ENCODE data around the gene KIAA1958.
A peak's percentile ranks its signal among the peaks of the same experiment; 100 is the strongest.

The KIAA1958 gene

DNA sequence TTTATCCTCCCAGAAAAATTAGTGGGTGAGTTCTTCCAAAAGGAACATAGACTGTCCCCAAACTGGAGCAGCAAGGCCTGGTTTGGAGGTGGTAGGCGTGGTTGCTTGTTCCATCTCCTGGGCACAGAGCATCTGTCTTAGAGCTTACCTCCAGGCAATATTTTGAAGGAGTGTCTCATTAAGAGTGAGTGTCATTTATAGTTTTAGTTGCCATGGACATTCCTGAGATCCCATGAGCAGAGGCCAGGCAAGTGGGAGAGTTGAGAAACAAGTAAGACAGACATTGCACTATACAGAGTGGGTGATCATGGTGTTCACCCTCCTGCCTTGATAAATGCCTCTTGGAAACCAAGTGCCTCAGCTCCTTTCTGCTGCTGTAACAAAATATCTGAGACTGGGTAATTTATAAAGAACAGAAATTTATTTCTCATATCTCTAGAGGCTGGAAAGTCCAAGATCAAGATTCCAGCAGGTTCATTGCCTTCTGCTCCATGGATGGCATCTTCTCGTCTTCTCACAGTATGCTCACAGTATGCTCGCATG is 68.5 kb downstream of the KIAA1958 start:
- no peak for TF ChIP-seq JUND (IDR thresholded peaks at IDR 0.05; ENCODE audit: low read depth)
- in situ Hi-C loops (cut with HindIII; ENCODE audit: low pct_unique_long_range_greater_than_20kb, low sequenced_read_pairs), result no loop called here
- DNase-seq (ENCODE audit: low read depth in 1 of 2, low spot score in 1 of 2), result no peak

DNA sequence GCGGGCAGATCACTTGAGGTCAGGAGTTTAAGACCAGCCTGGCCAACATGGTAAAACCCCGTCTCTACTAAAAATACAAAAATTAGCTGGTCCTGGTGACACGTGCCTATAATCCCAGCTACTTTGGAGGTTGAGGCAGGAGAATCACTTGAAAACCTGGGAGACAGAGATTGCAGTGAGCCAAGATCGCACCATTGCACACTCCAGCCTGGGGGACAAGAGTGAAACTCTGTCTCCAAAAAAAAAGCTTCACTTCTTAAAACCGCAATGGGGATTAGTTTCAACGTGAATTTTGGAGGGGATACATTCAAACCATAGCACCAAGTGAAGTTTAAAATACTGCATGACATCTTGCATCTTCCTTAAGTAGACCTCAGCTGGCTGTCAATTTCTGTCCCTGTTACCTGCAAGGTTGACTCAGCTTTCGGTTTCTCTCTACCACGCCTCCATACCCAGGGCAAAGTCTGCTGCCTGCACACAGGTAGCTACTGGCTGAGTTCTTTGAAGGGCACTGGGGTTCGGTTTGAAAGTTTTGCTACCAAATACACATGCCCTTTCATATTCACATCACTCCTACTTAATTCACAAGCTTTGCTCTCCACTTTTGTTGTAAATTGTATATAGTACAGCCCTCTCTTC is 69.3 kb downstream of the KIAA1958 start:
- in situ Hi-C loops (cut with HindIII; ENCODE audit: low pct_unique_long_range_greater_than_20kb, low sequenced_read_pairs), result no loop called here
- TF ChIP-seq JUND (IDR thresholded peaks at IDR 0.05; ENCODE audit: low read depth), result no peak

DNA sequence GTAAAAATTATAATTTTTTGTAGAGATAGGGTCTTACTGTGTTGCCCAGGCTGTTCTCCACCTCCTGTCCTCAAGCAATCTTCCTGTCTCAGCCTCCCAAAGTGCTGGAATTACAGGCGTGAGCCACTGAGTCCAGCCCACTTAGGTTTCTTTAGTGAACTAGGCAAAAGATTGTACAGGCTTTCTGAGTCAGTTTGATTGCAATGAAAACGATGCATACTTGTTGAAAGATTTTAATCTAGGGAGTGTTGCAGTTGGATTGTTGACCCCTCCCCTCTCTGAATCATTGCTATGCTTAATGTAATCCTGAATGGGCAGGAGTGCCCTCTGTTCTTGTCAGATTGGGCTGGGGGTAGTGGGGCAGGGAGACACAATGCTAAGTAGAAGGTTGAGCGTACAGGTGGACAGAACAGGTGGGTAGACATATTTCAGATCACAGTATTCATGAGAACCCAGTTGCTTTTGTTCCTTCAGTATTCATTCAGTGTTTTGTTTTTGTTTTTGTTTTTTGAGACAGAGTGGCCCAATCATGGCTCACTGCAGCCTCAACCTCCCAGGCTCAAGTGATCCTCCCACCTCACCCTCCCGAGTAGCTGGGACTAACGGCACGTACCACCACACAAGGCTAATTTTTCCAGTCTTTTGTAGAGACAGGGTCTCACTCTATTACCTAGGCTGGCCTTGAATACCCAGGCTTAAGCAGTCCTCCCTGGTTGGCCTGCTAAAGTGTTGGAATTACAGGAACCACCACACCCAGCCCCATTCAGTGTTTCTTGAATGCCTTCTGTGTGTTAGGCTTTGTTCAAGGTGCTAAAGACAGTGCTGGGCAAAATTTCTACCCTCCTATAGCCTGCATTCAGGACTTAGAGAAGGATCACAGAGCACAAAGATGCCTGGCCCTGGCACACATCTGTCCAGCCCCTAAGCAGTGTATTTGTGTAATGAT is 70.1 kb downstream of the KIAA1958 start:
- no peak for DNase-seq (ENCODE audit: low read depth in 1 of 2, low spot score in 1 of 2)
- in situ Hi-C loops (cut with HindIII; ENCODE audit: low pct_unique_long_range_greater_than_20kb, low sequenced_read_pairs), result no loop called here
- no peak for TF ChIP-seq JUND (IDR thresholded peaks at IDR 0.05; ENCODE audit: low read depth)

More for the DNA sequence above, 69.3 kb downstream of the KIAA1958 start:
- peak; percentile 37 to 51 for DNase-seq (ENCODE audit: low read depth in 1 of 2, low spot score in 1 of 2)

DNA sequence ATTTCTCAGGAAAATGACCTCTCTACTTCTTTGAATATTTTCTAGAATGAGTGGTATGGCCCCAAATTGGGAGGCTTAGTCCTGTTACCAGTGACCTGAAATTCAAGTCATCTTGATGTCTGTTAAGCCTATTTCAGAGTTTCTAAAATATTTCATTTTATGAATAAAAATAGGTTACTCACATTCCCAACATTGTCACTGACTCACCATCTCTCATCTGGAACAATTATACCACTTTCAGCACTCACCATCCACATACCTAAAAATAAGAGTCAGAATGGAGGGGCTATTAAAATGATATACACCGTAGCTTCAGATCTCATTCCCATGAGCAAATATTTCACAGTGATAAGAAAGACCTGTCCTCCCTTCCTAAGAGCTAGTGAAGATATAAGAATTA is 71.8 kb downstream of the KIAA1958 start:
- TF ChIP-seq JUND (IDR thresholded peaks at IDR 0.05; ENCODE audit: low read depth), result no peak
- in situ Hi-C loops (cut with HindIII; ENCODE audit: low pct_unique_long_range_greater_than_20kb, low sequenced_read_pairs), result no loop called here
- DNase-seq (ENCODE audit: low read depth in 1 of 2, low spot score in 1 of 2), result no peak

DNA sequence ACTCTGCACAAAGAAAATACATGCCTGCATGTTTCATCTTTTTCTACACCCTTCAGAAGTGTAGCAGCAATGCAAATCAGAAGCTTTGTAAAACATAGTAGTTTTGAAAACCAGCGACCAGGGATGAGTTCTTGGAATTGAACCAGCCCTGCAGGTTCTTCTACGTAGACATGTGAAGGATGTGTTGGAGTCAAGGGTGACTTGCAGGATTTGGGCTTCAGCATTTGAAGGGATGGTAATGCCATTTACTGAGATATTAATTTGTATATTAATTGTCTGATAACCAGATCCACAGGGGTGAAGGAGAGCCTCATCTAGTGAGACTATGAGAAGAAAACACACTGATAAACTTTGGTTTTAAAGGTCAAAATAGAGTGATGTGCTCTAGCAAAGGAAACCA is 72.4 kb downstream of the KIAA1958 start:
- no peak for TF ChIP-seq JUND (IDR thresholded peaks at IDR 0.05; ENCODE audit: low read depth)
- no peak for DNase-seq (ENCODE audit: low read depth in 1 of 2, low spot score in 1 of 2)
- in situ Hi-C loops (cut with HindIII; ENCODE audit: low pct_unique_long_range_greater_than_20kb, low sequenced_read_pairs), result no loop called here

DNA sequence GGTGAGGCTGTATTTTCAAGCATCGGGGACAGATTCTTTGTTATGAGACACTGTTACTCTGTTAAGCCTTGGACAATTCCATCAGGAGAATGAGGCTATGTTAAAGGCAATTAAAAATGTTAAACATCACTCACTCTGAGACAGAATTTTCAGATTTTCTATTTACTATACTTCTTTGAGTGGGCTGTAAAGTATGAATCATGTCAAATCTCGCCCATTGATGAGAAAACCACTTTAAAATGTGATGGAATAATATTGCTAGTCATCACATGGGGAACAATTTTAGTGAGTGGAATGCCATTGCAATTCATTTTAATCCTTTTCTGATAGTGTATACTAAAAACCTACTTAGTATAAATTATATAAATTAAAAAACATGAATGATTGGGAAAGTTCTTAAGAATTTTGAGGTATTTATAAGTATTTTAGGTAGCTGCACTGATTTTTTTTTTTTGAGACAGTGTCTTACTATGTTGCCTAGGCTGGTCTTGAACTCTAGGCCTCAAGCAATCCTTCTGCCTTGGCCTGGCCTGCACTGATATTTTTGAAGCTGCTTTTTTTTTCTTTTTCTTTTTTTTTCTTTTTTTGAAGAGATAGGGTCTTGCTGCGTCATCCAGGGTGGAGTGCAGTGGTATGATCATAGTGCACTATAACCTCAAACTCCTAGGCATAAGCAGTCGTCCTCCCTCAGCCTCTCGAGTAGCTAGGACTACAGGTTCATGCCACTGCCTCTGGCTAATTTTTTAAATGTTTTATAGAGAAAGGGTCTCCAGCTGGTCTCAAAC is 73.2 kb downstream of the KIAA1958 start:
- in situ Hi-C loops (cut with HindIII; ENCODE audit: low pct_unique_long_range_greater_than_20kb, low sequenced_read_pairs), result no loop called here
- no peak for TF ChIP-seq JUND (IDR thresholded peaks at IDR 0.05; ENCODE audit: low read depth)
- DNase-seq (ENCODE audit: low read depth in 1 of 2, low spot score in 1 of 2), result no peak

DNA sequence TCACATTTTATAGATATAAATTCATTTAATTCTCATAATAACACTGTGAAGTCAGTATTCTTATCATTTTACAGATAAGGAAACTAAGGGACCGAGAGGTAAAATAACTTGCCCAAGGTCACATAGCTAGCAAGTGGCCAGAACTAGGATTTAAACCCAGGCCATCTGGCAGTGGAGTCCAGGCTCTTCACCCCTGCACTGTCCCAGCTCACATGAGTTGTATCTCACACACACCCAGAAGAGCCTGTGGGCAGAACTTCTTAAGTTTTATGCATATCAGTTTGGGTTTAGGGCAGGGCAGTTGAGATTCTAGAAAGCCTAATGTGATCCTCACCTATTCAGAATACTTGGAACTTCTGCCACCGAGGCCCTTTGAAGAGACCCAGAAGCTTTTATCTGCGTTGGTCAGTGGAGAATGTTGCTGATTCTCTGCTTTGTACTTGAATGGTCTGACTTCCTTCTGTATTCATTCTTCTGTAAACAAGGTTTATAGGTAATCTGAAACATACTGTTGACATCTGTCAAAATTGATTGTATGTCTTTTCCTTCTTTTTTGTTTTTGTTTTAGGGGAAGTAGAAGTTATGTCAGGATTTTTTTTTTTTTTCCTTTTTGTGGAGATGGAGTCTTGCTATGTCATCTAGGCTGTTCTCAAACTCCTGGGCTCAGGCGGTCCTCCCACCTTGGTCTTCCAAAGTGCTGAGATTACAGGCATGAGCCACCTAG is 75.8 kb downstream of the KIAA1958 start:
- TF ChIP-seq JUND (IDR thresholded peaks at IDR 0.05; ENCODE audit: low read depth), result no peak
- in situ Hi-C loops (cut with HindIII; ENCODE audit: low pct_unique_long_range_greater_than_20kb, low sequenced_read_pairs), result no loop called here

DNA sequence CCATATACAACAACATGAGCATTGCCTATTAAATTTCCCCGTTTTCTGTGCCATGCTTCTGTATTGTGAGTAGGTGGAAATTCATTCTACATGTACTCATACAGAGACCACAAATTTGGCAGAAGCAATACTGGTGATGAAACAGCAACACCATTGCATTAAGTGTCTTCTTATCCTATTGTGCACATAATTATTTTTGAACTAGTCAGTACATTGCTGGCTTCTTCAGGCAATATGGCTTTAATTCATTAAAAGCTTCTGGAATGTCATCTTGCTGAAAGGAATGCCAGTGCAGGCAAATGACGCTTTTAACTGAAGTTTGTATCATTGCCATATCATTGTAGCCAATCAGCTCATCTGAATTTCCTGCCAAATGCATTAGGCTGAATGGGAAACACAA is 82.6 kb downstream of the KIAA1958 start:
- no peak for TF ChIP-seq JUND (IDR thresholded peaks at IDR 0.05; ENCODE audit: low read depth)
- in situ Hi-C loops (cut with HindIII; ENCODE audit: low pct_unique_long_range_greater_than_20kb, low sequenced_read_pairs), result no loop called here
- no peak for DNase-seq (ENCODE audit: low read depth in 1 of 2, low spot score in 1 of 2)

More for the DNA sequence above, 75.8 kb downstream of the KIAA1958 start:
- DNase-seq (ENCODE audit: low read depth in 1 of 2, low spot score in 1 of 2), result no peak

DNA sequence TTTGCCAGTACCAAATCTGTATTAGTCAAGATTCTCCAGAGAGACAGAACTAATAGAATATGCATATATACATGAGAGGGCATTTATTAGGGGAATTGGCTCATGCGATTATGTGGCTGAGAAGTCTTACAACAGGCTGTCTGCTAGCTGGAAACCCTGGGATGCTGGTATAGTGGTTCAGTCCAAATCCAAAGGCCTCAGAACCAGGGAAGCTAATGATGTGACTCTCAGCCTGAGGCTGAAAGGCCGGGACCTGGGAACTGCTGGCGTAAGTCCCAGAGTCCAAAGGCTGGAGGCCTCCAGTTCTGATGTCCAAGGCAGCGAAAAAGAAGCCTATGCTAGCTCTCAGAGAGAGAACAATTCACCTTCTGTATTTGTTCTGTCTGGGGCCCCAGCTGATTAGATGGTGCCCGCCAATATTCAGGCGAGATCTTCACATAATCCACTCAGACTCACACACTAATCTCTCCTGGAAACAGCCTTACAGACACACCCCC is 84.1 kb downstream of the KIAA1958 start:
- TF ChIP-seq JUND (IDR thresholded peaks at IDR 0.05; ENCODE audit: low read depth), result no peak
- in situ Hi-C loops (cut with HindIII; ENCODE audit: low pct_unique_long_range_greater_than_20kb, low sequenced_read_pairs), result no loop called here
- no peak for DNase-seq (ENCODE audit: low read depth in 1 of 2, low spot score in 1 of 2)

DNA sequence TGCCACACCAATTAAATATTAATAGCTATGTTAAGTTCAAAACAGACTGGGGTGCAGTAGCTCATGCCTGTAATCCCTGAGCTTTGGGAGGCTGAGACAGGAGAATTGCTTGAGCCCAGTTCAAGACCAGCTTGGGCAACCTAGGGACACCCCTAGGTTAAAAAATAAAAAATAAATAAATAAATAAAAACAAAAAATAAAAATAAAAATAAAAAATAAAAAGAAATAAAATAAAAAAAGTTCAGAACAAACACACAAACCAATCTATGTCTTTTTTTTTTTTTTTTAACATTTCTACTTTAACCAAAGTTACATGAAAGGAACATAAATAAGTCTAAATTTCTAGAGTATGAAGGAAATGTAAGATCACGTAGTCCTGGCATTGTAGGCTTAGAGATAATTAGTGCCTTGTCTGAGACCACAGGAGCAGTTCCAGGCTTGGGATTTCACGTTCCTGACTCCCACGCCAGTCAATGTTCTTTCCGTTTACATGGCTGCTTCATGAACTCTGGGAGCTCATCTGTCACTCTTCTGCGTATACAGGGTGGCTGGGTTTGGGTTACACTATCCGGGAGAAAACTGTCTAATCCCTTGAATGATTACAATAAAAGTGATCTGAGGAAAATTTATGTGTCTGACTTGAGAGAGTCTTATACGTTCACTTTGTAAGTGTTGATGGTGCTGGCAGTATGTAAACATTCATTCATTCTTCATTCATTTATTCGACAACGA is 85.2 kb downstream of the KIAA1958 start:
- in situ Hi-C loops (cut with HindIII; ENCODE audit: low pct_unique_long_range_greater_than_20kb, low sequenced_read_pairs), result no loop called here

DNA sequence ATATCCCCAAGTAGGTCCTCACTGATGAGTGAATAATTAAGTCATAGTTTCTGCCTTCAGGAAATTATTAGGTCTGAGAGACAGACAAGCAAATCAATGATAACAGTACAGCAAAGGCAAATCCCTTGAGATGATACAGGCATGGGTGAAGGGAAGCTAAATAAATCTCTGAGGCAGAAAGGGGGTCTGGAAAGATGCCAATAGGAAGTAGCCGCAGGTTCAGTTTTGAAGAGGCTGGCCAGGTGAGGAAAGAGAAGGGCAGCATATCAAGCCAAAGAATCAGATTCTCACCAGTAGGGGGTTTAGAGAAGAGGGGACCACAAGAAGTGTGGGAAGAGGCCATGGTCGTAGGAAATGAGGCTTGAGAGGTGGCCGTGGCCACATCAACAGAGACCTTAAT is 85.8 kb downstream of the KIAA1958 start:
- TF ChIP-seq JUND (IDR thresholded peaks at IDR 0.05; ENCODE audit: low read depth), result no peak
- peak in 1 of 2 experiments; percentile 7 for DNase-seq (ENCODE audit: low read depth in 1 of 2, low spot score in 1 of 2)
- in situ Hi-C loops (cut with HindIII; ENCODE audit: low pct_unique_long_range_greater_than_20kb, low sequenced_read_pairs), result no loop called here

More for the DNA sequence above, 85.2 kb downstream of the KIAA1958 start:
- no peak for TF ChIP-seq JUND (IDR thresholded peaks at IDR 0.05; ENCODE audit: low read depth)
- DNase-seq (ENCODE audit: low read depth in 1 of 2, low spot score in 1 of 2), result no peak
